Erythroblast (primary cell): Measurements from ENCODE around the gene ZNF618.

Experiments used
- GATA1 ChIP-seq: IDR thresholded peaks from 2 replicates; pipeline ENCODE4 v1.6.1; 2011; ENCODE audit warnings: low read depth, mild to moderate bottlenecking, control low read depth, low read length, moderate library complexity
- POLR2A ChIP-seq: IDR thresholded peaks from 2 replicates; pipeline ENCODE4 v1.6.1; 2011; ENCODE audit warnings: mild to moderate bottlenecking, low read length

DNA sequence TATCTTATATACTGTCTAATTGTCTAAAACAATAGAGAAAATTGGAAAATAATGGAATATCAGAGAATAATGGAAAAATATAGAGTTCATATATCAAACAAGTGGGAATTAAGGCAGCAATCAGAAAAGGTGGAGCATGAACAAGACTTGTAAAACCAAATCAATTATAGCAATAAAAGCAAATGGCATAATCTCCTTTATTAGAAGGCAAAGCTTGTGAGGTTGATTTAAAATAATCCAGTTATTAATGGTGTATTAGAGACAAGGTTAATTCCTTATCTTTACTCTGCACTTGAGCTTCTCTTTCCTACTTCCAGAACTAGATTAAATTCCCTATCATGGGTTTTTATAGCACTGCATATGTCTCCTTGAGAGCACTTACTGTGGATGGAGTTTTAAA is 137.9 kb downstream of the ZNF618 start:
- TF ChIP-seq POLR2A (no peak), GATA1 (no peak)
